Activated CD4-positive, alpha-beta T cell treated with anti-CD3 and anti-CD28 coated beads for 48 hours (primary cell): ENCODE results near the gene PRKAG2.
"Not testable (repeated sequence)": the region's sequence is repeated elsewhere in the genome, so short reads cannot be mapped to it uniquely, and the experiment has no call there.

Experiments
- DNase-seq: peaks from one replicate; pipeline ENCODE4 v3.0.0-alpha.2; 2020

The PRKAG2 gene

GRCh38 chr7:151832656-151833055 is 44.3 kb downstream of the PRKAG2 start:
- no peak for DNase-seq

DNA sequence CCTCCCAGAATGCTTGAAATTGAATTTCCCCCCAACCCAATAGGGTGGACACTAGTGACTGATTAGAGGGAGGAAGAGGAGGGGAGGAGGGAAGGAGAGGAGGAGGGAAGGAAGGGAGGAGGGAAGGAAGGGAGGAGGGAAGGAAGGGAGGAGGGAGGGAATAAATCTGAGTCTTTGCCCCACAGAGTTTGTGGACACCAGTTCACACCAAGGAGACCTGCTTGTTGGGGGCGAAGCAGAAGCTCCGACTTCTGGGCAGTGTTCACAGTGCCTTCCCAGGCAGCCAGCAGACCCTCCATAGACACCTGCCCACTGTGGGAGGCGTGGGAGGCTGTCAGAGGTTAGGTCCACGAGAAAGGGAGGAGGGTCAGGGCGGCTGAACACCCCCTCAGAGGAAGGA is 44.8 kb downstream of the PRKAG2 start:
- no peak for DNase-seq

DNA sequence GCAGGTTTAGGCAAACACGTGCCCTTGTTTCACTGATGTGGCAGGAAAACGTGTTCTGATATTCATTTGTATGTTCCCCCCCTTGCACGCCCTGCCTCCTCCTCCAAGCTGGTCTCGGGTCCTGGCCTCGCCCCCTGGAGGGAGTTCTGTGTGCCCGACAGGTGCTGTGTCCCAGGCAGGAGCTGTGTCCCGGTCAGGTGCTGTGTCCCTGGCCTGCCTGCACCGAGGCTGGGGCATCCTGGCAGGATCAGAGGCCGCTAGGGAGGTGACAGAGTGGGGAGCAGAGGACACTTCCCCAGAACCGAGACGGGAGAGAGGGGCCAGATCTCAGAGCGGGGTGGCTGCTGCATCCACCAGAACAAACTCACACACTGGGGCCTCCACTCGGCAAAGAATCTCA is 45.3 kb downstream of the PRKAG2 start:
- DNase-seq, result no peak

GRCh38 chr7:151830121-151830830 is 46.6 kb downstream of the PRKAG2 start:
- no peak for DNase-seq

DNA sequence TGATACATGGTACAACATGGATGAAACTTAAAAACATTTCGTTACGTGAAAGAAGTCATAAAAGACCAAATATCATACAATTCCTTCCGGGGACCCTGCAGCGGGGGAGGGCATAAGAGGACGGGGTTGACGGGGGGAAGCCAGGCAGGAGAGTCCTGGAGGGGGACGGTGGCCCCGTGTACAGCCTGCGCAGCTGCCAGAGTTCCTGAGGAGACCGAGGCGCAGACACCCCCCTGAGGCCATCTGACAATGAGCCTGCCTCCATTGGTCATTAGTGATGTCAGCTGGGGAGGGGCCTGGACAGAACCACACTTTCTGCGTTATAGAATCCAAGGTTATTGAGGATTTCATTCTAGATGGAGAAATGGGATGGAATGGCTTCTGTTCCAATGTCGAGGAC is 47.2 kb downstream of the PRKAG2 start:
- DNase-seq, result no peak

DNA sequence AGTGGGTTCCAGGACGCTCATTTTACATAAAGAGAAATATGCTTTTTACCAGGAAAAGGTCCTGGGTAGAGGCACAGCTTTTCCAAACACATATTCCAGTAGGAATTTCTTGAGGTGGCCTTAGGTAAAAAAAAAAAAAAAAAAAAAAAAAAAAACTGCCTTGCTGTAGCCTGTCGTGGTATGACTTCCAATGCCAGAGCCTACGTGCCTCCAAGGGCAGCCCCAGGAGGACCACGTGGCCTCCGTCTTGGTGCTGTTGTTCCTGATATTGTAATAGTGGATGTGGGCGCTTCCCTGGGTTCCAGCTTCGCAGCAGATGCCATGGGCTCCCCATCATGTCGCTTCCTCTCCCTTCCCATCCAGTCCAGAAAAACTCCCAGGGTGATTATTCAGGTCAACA is 49.3 kb downstream of the PRKAG2 start:
- no peak for DNase-seq

DNA sequence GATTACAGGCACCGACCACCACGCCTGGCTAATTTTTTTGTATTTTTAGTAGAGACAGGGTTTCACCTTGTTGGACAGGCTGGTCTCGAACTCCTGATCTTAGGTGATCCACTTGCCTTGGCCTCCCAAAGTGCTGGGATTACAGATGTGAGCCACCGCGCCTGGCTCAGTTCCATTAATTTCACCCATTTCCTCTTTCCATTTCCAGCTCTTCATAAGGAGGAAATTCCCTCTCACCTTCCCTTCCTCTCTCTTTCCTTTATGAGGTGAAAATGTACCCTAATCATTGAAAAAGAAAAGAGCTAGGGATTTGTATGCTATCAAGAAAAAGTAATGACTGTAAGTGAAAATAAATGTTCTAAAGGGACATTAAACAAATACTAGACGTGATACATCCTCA is 50.6 kb downstream of the PRKAG2 start:
- not testable (repeated sequence) for DNase-seq

DNA sequence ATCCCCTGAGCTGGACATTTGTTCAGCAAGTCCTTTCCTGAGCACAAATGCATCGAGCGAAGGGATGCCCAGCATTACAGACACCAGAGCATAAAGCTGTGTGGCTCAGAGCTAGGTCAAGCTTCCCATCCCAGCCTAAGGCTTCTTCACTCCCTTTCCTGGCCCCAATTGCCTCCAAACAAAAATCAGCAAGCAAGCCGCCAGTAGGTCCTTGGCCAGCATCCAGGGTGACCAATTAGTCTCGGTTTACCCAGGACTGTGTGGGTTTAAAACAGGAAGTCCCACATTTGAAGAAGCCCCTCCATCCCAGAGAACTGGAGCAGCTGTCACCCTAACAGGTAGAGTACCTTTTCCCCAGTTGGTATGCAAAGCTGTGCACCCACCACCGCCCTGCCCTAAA is 51.2 kb downstream of the PRKAG2 start:
- DNase-seq, result no peak

DNA sequence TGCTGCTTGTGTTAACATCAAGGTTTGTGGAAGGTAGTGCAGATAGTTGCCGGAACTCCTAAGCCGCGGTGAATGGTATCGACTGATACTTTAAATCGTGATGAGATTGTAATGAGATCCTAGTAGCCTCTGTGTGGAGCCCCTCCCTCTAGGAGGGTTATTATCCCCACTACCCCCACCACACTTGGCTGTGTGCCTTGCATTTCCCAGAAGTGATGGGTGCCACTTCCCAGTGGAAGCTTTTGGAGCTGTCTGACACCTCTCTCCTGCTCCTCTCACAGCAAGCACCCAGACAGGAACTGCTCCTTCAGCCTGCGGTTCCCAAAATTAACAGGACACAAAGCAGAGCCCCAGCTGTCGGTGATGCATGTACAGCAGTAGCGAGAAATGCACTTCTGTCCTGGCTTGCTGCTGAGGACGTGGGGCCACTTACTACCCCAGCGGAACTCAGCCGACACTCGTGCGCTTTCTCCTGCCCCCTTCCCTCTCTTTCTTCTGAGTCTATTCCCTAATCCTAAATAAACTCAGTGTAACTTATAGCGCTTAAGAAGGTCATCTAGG is 52.5 kb downstream of the PRKAG2 start:
- DNase-seq, result no peak

DNA sequence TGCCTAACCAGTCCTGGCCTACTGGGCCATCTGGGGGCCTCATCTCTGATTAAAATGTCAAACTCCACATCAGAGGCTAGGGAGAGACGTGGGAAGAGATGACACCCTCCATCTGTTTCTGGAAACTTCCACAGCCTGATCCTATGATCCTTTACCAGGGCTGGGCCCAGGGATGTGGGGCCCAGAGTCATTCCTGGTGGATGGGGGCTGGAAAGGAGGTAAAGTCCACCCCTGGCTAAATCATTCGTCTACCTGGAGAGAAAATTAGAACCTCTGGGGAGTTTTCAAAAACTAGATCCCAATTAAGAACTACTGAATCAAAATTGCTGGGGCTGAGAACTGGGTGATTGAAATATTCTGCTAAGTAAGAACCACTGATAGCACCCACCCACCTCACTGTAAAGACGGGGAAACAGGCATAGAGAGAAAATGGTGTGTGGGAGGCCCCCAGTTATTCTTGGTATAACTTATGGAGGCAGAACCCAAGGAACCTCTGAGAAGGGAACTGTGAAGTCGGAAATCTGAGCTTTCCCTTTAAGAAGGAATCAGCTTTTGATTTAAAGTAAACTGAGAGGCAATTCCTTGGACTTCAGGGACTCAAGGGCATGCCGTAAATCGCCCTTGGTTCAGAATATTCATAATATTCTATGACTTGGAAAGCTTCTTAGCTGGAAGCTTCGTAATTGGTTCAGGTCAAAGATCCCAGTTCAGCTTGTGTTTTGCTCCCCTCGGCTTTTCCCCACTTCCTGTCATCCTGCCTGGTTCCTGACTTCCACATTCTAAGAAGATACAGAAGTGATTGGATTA is 53.1 kb downstream of the PRKAG2 start:
- DNase-seq, result no peak

- no peak for DNase-seq
These were observed 54.3 kb downstream of the PRKAG2 start for GRCh38 chr7:151822541-151823181.

DNA sequence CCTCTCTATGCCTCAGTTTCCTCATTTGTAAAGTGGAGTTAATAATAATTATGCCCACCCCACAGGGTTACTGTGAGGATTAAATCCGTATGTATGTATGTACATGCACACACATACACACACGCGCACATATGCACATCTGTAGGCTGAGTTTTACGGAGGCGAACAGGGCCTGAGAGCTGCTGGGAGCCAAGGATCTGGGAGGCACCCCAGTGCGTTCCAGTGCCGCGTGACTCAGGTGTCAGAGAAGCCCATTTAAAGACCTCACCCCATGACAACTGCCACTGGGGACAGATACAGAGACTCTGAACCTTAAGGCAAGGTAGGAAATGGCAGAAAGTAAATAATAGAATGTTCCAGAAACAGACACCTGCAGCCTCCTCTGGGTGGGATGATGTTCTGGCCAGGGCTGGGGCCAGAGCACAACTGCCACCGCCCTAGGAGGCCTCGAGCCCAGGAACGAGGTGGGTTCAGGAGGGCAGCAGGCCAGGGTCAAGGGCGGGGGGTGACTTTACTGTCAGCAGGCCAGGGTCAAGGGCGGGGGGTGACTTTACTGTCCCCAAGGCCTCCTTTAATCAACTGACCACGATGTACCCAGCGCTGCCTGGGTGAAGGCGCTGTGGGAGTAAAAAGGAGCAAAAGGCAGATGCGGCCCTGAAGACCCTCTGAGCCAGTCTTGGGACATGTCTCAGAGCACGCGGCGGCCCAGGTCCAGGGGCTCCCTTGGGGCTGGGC is 54.9 kb downstream of the PRKAG2 start:
- DNase-seq, result no peak

DNA sequence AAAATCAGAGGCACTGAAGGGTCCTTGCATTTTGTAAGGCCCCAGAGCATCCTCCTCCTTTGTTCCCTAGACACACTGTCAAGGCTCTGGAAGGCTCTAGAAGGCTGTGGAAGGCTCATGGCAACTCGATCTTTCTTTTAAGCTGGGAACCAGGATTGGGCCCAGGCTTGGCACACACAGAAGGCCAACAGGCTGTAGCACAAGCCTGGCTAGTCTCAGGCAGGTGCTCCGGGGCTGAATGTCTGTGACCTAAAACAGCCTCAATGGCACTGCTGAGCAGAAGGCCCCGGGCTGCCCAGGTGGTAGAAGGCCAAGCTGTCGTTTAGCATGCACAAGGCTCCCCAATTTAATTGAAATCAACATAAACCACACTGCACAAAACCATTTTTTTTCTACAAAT is 55.7 kb downstream of the PRKAG2 start:
- no peak for DNase-seq

GRCh38 chr7:151820491-151821105 is 56.3 kb downstream of the PRKAG2 start:
- DNase-seq, result no peak

DNA sequence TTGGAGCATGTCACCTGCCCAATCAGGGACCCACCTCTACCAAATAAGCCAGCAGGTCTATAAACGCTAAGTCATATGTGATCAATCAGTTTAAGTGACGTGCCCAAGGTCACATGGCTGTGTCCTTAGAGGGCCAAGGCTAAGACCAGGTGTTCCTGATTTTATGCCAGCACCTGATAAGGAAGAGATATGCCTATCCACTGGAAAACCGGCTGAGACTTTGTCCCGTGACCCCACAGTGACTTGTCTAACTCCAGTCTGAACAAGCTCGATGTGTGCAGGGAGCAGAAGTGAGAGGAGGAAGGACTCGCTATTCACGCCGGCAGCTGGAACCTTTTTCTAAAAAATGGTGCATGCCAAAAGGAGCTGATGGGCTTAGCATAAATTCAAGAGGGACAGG is 57.0 kb downstream of the PRKAG2 start:
- DNase-seq, result no peak

GRCh38 chr7:151818674-151819519 is 58.0 kb downstream of the PRKAG2 start:
- DNase-seq, result no peak

GRCh38 chr7:151817981-151818673 is 58.8 kb downstream of the PRKAG2 start:
- DNase-seq, result no peak

- no peak for DNase-seq
These were observed 59.6 kb downstream of the PRKAG2 start for GRCh38 chr7:151817315-151817690.

DNA sequence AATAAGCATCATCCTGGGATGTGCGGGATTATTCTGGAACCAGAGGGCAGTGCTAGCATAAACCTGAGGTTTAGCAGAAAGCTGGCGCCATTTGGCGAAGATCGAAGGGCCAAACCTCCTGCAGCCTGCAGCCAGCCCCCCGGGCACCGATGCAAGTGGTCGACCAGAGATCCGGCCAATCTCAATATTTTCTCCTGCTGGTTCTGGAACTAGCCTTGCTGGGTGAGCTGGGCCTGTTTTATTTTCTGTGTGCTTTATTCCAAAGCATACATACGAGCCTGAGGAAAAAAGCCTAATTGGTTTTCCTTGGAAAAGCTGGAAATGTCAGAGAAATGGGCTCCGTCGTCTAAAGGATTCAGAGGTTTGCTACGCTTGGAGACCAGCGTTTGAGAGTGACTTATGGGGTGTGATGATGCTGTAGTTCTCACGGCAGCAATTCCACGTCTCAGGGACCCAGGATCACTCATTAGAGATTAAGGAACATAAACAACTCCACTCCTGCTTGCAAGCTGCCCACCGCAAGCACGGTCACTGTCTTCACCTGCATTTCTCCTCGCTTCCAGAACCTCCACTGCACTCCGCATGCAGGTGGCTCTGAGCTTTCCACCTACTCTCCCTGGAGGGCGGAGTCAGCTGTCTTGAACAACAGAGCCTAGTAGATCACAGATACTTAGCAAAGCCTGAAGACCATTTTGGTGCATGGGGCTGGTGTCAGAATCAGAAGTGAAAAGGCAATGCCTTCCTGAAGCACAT is 60.2 kb downstream of the PRKAG2 start:
- DNase-seq, result no peak

- DNase-seq, result no peak
These were observed 61.5 kb downstream of the PRKAG2 start for GRCh38 chr7:151815419-151815818.
